HG03196 (cell line): ENCODE measurements around the gene SPRTN.

Experiments
- ATAC-seq: cut with Tn5 transposase; IDR thresholded peaks from one replicate; pipeline ENCODE4 v1.9.1; 2021; ENCODE audit not compliant: unreplicated experiment

SPRTN gene, protein sequence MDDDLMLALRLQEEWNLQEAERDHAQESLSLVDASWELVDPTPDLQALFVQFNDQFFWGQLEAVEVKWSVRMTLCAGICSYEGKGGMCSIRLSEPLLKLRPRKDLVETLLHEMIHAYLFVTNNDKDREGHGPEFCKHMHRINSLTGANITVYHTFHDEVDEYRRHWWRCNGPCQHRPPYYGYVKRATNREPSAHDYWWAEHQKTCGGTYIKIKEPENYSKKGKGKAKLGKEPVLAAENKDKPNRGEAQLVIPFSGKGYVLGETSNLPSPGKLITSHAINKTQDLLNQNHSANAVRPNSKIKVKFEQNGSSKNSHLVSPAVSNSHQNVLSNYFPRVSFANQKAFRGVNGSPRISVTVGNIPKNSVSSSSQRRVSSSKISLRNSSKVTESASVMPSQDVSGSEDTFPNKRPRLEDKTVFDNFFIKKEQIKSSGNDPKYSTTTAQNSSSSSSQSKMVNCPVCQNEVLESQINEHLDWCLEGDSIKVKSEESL

DNA sequence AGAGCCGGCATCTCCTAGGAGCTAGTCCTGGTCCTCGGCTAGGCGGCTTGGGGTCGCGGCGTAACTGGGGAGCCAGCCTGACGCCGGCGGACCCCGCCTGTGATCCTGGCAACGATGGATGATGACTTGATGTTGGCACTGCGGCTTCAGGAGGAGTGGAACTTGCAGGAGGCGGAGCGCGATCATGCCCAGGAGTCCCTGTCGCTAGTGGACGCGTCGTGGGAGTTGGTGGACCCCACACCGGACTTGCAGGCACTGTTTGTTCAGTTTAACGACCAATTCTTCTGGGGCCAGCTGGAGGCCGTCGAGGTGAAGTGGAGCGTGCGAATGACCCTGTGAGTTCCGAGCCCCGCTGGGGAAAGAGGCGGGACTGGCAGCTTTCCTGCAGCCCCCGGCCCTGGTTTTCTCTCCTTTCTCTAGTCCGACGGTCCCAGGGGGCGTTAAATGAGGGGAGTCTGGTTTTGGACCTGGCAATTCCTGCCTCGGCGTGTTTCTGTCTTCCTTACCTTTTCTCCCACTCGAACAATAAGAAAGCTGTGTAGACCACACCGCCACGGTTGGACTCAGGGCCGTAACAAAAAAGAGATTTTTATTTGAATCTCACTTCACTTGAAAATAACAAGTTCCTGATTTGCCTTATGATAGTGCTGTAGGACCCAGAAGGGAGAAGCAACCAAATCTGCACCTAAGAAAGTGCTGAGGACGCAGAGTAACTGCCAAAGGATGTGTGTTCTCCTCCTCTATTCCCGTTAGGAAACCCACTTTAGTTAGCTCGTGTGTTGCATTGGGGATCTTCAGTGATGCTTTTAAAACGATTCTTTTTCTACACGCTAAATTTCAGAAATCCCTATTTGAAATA lies at the start of gene SPRTN:
Gene SPRTN (plus strand): TSS at position 24 of the 859 bp plus-strand sequence. CDS start 91 bp downstream, at position 115.
- ATAC-seq = peak; percentile 14

DNA sequence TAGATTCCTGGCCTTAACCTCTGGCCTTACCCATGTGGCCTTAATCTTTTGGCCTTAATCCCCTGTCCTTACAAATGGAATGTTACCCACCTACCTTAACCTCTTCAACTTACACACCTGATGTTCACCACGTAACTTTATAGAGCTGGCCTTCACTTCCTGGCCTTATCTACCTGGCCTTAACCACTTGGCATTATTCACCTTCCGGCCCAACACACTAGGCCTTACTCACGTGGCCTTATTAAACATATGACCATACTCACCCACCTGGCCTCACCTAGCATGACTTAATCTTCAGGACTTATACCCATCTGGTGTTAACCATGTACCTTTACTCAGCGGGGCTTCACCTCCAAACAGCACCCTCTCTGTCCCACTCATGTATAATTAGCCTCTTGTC lies 42.2 kb upstream of the SPRTN start:
- ATAC-seq = no peak

DNA sequence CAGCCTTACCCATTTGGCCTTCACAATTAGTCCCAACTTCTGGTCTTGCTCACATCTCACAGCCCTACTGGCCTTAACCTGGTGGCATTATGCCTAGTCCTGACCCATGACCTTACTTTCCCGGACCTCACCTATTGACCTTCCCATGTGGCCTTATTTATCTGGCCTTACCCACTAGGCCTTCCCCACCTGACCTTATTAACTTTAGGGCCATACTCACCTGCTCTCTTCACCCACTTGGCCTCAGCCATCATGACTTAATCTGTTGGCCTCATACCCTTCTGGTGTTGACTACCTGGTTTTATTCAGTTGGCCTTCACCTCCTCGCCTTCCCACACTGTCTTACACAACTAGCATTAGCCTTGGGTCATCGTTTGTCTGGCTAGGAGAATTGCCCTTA lies 36.1 kb upstream of the SPRTN start:
- no peak for ATAC-seq

DNA sequence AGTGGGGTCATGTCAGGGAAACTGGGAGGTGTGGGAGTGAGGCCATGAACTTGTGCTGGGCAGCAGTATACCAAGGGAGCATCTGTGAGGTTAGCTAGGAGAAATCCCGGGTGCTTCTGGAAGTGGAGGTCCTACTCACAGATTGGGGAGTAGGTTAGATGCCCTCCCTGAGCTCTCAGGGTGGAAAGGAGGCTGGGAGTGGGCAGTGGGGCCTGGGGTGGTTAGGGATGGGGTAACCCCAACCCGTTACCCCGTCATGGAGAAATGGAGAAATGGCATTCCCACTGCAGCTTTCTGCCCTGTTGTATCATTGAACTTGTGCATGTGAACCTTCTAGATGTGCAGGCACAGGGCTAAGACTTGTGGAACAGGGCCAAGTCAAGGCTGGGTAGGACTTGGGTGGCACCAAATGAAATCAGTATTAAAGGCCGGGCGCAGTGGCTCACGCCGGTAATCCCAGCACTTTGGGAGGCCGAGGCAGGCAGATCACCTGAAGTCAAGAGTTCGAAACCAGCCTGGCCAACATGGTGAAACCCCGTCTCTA lies 27.6 kb upstream of the SPRTN start:
- no peak for ATAC-seq

DNA sequence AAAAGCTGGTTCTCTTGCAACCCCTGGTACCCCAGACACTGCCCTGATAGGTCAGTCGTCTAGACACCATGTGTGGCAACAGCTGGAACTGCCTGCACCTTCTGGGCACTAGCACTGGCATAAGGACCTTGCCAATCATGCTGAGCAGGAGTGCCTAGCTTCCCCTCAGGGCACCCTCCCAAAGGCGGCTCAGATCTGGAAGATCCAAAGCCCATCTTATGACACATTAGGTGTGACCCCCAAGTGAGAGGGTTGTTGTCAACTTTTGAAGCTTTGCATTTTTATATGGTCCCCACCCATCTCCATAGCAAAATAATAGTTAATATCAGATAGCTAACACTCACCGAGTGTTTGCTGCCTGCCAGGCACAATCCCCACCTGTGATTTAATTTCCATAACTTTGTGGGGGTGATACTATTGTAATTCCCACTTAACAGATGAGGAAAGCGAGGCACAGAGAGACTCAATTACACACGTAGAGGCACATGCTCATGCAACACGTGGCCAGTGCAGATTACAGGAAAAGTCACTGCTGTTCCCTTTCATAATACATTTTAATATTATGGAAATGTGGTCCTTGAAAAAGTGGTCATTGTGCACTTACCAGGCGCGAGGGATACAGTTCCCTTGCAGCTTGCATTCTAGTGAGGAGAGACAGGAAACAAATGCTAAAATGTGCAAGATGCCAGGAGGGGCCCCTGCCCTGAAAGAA lies 26.2 kb upstream of the SPRTN start:
- ATAC-seq = no peak

DNA sequence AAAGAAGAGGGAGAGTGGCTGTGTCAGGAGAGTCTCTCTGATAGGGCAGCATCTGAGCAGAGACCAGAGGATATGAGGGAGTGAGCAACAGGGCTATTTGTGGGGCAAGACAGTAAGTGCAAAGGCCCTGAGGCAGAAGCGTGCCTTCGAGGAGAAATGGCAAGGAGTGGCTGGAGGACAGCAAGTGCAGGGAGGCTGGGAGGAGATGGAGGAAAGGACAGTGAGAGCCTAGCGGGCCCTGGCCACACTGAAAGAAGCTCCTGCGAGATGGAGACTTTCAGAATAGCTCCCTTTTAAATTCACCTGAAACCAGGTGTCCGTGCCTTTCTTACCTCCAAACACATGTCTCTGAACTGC lies 25.7 kb upstream of the SPRTN start:
- ATAC-seq = no peak

DNA sequence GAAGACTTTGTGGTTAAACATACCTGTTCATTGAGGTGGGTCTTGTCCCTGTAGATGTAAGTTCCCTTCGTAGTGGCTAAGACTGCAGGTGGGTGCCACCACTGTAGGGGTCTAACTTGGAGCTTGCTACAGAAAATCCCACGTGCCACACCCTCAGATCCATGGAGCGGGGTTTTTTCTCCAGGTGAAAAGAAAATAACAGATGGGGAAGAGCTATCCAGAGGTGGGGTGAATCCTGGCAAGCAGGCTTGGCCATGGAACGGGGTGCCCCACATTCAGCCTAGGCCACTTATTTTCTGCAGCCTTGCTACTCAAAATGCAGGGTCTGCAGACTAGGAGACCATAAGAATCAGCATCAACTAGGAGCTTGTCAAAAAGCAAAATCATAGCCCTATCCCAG lies 24.4 kb upstream of the SPRTN start:
- ATAC-seq = no peak

DNA sequence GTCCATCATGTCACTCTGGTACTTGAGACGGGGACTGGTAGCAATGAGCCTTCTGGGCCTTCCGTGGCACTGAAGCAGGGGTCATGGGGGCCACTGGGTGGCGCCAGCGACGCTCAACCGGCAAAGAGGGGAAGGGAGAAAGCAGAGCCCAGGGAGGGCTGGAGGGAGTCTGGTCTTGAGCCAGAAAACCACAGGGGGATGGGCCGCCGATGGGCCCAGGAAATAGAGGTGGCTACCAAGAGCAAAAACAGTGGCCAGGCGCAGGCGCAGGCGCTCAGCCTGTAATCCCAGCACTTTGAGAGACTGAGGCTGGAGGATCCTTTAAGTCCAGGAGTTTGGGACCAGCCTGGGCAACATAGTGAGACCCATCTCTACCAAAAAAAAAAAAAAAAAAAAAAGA lies 22.2 kb upstream of the SPRTN start:
- ATAC-seq = no peak

DNA sequence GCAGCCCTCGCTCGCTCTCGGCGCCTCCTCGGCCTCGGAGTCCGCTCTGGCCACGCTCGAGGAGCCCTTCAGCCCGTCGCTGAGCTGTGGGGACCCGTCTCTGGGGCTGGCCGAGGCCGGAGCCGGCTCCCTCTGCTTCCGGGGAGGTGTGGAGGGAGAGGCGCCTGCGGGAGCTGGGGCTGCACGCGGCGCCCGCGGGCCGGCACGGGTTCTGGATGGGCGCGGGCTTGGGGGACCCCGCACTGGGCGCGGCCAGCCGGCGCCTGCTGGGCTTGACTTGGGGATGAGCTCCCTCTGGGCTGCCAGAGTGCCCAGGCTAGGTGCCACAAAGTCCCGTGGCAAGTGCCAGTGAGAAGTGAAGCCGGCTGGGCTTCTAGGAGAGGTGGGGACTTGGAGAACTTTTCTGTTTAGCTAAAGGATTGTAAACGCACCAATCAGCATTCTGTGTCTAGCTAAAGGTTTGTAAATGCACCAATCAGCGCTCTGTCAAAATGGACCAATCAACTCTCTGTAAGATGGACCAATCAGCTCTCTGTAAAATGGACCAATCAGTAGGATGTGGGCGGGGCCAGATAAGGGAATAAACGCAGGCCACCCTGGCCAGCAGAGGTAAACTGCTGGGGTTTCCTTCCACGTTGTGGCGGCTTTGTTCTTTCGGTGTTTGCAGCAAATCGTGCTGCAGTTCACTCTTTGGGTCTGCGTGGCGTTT lies 20.6 kb upstream of the SPRTN start:
- no peak for ATAC-seq

DNA sequence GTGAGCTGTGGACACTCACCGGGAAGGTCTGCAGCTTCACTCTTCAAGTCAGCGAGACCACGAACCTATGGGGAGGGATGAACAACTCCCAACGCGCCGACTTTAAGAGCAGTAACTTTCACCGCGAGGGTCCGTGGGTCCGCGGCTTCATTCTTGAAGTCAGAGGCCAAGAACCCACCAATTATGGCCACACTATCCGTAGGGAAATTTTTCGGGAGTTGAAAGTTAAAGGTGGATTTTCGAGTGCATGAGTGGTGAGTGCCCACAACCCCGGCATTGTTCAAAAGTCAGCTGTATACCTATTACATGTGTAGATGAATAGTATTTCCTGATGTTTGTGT lies 20.1 kb upstream of the SPRTN start:
- ATAC-seq = no peak

DNA sequence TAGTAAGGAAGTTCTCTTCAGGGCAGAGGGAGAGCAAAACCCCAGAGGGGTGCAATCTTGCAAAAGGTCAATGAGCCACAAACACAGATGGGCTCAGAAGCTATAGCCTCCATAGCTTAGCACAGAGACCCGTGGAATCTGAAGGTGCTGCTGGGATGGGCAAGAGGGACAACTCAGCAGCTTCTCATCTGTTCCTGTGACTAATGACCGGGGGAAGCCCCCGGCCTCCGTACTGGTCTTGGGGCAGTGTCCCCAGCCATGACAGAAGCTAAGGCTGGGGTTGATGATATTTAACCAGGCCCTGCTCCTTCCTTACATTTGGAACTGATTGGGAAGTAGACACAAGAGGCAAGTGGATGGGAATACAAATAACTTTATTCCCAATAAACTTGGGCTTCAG lies 19.5 kb upstream of the SPRTN start:
- no peak for ATAC-seq

DNA sequence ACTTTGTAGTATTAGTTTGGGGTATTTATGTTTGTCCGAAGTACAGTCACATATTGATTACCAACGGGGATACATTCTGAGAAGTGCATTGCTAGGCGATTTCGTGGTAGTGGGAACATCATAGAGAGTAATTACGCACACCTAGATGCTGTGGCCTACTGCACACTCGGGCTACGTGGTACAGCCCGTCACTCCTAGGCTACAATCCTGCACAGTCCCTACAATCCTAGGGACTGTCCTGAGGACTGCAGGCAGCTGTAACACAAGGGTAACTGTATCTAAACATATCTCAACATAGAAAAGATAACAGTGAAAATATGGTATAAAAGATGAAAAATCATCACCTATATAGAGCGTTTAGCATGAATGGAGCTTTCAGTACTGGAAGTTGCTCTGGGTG lies 19.0 kb upstream of the SPRTN start:
- ATAC-seq = no peak

DNA sequence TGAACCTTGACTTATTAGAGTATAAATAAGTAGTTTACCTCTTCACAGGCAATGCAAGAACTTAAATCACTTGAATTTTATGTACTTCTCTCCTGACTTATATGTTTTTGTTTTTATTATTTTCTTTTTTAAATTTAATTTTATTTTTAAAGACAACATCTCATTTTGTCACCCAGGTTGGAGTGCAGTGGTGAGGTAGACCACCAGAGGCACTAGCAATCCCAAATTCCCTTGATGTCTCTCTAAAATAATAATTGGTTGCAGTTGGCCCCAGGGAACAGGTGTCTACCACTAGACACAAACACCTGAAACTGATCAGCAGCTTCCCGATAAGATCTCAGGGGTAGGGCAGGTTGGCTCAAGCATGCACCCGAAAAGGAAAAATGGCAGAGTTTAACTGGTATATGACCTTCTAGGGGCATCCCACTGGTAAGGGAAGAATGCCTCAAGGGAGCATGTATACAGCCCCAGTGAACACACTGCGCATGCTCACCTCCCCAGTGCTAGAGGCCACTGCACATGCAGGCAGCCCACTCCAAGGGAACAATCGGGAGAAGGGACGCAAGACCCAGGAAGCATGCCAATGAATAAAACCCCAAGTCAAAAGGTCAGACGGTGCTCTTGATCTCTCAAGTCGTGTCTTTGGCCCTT lies 15.1 kb upstream of the SPRTN start:
- no peak for ATAC-seq

DNA sequence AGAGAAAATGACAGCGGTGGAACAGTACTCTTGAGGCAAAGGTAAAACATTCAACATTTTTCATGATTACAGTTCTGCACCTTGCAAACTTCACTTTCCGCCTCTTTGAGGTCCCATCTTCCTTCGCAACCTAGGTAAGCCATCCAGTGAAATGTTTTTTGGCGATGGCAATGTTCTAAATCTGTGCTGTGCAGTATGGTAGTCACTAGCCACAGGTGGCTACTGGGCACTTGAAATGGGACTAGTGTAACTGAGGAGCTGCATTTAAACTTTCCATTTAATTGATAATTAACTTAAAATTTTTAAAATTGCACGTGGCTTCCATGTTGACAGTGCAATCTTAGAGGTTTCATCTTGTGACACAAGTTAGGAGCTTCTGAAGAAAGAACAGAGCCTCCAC lies 13.4 kb upstream of the SPRTN start:
- no peak for ATAC-seq

DNA sequence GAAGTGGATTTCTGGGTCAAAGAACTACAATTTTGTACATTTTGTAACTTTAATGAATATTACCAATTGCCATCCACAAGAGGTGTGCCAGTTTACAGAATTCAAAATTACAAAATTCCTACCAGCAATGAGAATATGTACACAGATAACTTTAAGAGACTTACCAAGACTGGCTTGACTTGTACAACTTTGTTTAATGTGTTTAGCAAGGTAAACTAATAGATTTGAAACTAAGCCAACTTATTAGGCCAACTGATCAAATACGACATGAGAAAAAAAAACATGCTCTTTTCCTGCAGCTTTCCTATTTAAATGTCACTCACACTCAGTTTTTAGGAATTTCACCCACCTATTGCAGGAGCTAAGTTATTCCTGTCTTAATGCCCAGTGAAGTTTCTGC lies 11.8 kb upstream of the SPRTN start:
- no peak for ATAC-seq

DNA sequence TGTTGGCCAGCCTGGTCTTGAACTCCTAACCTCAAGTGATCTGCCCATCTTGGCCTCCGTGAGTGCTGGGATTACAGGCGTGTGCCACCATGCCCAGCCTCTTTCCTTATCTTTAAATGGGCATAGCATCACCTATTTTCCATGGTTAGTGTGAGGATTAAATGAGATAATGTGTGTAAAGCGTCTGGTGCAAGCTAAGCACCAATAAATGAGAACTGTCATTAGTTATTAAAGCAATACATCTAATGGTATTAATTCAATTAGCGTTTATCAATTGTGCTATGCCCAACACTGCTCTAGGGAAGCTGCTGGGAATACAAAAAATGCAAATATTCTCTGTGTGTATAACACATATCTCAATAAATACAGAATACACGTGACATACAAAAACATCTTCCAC lies 10.5 kb upstream of the SPRTN start:
- no peak for ATAC-seq

DNA sequence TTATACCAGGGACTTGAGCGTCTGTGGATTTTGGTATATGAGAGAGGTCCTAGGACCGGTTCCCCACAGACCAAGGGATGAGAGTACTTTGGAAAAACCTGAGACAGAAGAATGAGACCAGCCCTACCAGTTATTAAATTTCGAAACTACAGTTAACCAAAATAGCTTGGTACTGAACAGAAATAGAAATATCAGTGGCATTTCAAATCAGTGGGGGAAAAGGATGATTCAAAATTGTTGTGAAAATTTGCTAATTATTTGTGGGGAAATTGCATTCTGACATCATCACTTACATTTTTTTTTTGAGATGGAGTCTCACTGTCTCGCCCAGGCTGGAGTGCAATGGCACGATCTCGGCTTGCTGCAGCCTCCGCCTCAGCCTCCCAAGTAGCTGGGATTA lies 8.6 kb upstream of the SPRTN start:
- no peak for ATAC-seq

DNA sequence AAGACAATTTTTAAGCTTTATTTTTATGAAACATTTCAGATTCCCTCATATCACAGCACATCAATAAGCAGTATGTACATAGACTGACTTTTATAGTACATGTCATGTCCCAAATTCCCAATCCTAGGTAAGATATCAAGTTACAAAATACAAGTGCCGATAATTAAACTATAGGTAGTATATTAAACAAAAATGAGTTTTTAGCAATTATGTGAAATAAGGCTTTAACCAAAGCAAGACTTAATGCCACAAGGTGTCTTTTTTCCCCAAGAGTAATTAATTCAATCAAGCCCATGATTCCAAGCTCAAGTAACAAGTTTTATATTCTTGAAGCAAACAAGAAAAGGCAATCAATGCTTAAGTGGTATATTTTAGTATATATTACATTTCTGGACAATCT lies 5.3 kb upstream of the SPRTN start:
- no peak for ATAC-seq

DNA sequence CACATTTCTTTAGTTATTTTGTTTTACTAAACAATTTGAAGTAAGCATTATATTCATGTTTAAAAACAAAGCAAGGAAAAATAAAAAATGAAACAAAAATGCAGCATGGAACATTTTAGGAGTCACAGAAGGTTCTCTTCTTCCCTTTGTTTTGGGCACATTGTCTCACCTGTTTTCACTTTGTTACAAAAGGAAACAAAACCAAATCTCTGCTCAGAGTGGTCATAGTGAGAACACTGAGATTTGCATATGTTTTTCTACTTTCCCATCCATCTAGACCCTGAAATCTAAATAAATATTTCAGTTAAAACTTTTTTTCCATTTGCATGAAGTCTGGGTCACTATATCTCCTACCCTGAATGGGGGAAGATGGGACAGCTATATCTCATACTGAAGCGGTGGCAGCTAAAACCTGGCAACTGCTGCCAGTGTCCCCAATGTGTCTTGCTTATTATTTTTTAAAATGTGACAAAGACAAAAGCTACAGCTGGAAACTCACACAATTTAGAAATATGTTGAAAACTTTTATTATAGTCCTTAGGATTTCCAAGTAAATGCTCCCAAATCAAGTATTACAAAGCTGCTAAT lies 3.9 kb upstream of the SPRTN start:
- no peak for ATAC-seq

DNA sequence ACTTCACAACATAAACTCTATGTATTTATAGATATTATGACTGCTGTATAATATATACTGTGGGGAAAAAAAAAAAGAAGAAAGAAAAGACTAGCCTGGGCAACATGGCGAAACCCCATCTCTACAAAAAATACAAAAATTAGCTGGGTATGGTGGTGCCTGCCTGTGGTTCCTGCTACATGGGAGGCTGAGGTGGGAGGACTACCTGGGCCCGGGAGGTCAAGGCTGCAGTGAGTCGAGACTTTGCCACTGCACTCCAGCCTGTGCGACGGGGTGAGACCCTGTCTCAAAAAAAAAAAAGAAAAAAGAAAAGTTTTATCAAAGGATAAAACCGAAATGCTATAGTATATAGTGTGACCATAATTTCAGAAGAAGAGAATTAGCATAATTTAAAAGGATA lies 3.1 kb upstream of the SPRTN start:
- ATAC-seq = no peak
